Measurements from ENCODE around the gene MCUR1.

GRCh38 chr6:13787137-13787536, 27.2 kb downstream of the MCUR1 start:
- no peak for TF ChIP-seq CTCF (conservative IDR thresholded peaks at IDR 0.05 in 1 of 2, IDR thresholded peaks at IDR 0.05 in 1 of 2; ENCODE audit: extremely low read depth in 1 of 2, insufficient read depth in 1 of 2, low read depth in 1 of 2, low read length in 2 of 2)
- no peak for TF ChIP-seq EZH2 (IDR thresholded peaks at IDR 0.05; ENCODE audit: borderline replicate concordance, low read length)
